Measurements from ENCODE around the gene EVC.

Gene EVC

DNA sequence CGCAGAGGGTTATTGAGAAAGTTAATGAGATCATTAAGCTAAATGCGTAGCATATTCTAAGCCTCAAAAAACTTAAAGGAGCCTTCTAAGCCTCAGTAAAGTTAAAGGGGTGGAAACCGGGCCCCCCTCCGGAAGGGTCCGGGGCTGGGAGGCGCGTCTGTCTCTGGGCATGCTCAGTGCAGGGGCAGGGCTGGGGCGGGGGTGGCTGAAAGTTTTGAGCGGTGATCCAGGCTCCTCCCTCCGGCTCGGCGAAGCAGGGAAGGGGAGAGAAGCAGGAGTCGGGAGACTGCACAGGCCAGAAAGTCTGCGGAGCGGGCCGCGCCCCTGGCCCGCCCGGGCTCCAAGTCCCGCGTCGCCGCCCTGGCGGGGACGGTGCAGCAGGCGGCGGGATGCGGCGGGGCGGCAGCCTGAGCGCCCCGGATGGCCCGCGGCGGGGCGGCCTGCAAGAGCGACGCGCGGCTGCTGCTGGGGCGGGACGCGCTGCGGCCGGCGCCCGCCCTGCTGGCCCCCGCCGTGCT, at the start of gene EVC:
Gene EVC (plus strand): TSS at position 241 of the 518 bp plus-strand sequence. CDS start 180 bp downstream, at position 421.
- DNase-seq: peak in 1 of 2 experiments; percentile 34

- no peak for DNase-seq
These were observed 49.8 kb upstream of the EVC start for GRCh38 chr4:5661237-5661636.

DNA sequence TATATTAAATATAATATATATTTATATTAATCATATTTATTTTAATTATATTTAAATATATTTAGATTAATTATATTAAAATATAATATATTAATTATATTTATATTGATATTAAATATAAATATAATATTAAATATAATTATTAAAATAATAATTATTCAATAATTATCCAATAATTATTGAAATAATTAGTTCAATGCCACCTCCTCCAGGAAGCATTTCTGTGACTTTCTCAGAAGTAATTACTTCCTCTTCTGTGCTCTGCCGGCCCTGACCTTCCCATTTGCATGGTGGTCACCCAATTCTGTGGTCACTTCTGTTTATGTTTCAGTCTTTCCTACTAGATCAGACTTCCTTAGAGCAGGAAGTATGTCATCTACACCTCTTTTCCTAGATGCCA, 48.4 kb upstream of the EVC start:
- no peak for DNase-seq

DNA sequence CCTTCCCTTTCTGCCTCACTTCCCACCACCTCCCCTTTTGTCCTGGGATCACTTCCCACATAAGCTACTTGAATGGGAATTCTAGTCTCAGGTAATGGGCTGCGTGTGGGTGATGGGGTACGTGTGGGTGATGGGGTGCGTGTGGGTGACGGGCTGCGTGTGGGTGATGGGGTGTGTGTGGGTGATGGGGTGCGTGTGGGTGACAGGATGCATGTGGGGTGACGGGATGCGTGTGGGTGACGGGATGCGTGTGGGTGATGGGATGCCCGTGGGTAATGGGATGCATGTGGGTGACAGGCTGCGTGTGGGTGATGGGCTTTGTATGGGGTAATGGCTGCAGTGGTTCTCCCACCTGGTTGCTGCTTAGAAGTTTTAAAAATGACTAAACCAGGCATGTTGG, 46.2 kb upstream of the EVC start:
- no peak for DNase-seq

DNA sequence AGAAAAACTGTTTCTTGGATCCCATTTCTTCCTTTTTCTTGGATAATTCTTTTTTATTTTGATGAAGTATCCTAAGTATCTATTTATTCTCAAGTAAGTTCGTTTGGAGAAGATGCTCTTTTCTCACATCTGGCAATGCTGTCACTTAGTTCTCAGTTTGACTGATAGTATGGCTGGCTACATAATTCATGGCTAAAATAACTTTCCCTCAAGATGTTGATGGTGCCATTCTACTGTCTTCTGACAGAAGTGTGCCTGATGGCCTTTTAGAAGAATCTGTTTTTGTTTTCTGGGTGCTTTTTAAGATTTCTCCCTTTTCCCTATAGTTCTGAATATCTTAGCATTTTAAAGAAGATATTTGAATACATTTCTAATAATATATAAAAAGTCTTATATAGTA, 44.3 kb upstream of the EVC start:
- no peak for DNase-seq

DNA sequence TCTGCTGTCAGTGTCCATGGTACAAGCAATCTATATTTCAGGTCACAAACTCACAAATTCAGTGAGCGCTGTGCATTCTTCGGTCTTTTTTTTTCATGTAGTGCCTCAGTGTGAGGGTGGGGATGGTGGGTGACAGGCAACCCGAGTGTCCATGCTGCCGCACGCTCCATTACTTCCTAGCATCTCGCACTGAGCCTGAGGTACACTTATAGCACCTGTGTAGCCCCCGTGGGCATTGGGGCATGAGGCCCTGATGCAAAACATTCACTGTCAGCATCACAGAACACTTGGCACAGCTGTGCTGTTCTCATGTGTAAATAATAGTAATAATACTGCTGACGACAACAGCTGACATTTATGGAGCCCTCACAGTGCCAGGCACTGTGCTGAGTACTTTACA, 34.2 kb upstream of the EVC start:
- DNase-seq: no peak

GRCh38 chr4:5678977-5679376, 32.0 kb upstream of the EVC start:
- DNase-seq: no peak

DNA sequence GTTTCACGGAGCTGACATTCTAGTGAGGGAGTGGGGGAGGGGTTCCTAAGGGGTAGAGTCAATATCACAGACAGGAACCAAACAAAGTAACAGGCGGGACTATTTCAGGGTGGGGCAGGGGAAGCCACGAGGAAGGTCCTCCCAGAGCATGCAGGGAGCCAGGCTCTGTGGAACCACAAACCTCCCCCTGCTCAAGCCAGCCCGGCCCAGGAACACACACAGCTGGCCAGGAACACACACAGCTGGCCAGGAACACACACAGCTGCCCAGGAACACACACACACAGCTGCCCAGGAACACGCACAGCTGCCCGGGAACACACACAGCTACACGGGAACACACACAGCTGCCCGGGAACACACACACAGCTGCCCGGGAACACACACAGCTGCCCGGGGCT, 27.4 kb upstream of the EVC start:
- no peak for DNase-seq

DNA sequence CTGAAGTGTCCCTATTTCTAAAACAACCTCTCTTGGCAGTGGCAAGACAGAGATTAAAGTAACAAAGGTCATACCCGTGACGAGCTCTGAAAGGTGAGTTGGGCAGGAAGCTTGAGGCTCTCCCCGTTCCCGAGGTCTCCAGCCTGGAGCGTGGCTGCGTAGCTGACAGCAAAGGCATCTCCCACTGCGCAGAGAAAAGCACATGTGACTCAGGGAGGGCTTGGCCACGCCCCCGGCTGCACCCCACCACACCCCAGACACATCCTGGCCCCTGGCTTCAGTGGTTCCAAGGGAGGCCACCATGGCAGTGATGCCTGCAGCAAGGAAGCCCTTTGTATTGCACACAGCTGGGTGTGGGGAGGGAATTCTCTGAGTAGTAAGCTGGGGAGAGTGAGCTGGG, 25.7 kb upstream of the EVC start:
- no peak for DNase-seq

DNA sequence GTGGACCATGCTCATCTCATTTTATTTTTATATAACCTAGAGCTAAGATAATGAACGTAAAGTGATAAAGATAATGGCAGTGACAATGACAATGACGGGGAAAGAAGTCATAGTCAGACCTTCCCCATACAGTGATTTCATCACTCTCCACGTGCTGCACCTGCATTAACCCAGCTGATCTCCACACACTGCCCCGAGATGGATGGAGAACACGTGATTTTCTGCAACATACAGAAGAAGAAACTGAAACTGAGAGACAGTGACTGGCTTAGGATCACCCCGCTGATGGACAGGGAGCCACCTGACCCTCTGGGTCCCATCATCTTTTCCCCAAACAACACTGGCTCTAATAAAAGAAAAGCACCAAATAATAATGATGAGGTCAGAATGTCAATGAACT, 24.7 kb upstream of the EVC start:
- no peak for DNase-seq

- DNase-seq: no peak
These were observed 21.9 kb upstream of the EVC start for GRCh38 chr4:5689065-5689464.

DNA sequence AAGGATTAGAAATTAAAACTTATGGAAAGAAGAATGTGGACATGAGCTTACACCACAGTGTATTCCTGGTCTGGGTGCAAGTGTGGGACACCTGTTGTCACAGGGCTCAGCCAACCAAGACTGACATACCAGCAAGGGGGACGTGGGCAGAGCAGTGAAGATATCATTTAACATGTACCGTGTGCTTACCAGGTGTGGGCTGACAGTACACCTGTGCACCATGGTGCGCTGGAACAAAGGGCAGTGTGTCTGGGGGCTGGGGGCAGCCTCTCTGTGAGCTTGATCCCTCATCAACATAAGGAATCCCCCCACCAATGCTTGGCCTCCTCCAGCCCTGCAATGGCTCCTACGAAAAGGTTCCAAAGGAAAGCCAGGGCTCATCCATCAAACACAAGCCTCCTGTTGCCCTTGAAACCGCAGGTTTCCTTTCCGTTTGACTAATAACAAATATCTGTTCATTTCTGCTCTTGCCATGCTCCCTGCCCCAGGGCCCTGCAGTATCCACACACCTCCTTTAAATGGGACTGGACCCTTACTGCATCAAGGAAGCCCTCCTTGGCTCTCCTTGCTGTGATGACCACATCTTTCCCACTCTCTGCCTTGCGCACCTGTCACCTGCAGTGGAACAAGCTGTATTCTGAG, 19.4 kb upstream of the EVC start:
- DNase-seq: no peak

DNA sequence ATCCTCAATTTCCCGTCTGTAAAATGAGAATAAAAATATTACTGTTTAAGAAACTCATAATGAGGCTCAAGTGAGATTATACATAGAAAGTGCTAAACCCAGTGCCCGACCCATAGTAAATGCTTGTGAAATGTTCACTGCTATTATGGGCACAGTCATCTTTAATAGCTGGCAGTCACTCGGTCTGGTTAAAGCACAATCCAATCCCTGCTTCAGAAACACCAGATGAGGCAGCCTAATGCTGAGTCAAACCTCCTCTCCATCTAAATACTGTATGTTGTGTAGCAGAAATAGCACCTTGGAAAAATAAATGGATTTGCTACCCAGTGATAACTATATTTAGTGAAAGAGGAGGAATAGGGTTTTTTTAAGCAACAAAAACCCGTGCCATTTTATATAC, 17.1 kb upstream of the EVC start:
- DNase-seq: no peak

GRCh38 chr4:5696341-5696740, 14.7 kb upstream of the EVC start:
- DNase-seq: no peak

DNA sequence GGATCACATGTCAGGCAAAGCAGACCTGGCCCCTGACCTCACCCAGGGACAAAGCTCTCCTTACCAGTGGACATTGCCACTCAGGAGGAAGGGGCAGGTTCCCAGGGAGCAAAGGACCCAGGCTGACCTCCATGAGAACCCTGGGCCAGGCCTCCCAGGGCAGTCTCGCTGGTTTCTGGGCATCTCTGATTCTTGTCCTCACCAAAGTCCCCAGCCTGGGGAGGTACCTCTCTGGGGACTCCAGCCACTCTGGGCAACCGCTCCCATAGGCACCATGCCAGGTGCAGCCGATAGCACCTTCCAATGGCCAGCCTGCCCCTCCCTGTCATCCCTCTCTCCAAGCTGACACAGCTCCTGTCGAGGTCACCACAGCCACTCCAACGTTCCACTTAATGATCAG, 10.5 kb upstream of the EVC start:
- DNase-seq: no peak

DNA sequence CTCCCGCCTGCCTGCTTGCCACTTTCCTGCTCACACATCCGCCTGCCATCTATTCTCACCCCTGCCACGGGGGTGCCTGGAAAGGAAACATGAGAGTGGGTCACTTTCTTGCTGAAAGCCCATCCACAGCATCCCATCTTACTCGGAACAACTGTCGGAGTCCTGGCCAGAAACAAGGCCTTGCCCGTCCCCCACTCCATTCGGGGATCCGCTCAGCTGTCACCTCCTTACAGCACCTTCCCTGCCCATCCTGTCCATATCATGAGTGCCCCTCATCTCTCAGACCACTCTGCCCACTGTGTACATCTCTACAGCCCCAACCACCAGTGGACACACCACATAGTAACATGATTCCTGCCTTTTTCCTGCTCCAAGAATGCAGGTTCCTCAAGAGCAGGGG, 9.0 kb upstream of the EVC start:
- DNase-seq: no peak

GRCh38 chr4:5703831-5704230, 7.2 kb upstream of the EVC start:
- no peak for DNase-seq

DNA sequence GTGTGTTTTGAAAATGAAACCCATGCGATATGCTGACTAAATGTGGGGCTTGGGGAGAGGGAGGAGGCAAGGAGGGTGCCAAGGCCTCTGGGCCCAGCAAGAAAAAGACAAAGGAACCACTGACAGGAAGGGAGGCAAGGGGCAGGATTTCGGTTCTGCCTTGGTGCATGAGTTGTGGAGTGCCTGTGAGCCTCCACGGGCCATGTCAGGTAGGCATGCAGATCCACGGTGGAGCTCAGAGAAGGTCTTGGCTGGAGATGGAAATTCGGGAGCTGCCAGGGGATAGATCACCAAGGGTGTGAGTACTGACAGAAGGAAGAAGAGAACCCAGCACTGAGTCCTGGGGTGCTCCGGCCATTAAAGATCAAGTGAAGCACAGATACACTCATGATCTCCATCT, 6.7 kb upstream of the EVC start:
- no peak for DNase-seq

DNA sequence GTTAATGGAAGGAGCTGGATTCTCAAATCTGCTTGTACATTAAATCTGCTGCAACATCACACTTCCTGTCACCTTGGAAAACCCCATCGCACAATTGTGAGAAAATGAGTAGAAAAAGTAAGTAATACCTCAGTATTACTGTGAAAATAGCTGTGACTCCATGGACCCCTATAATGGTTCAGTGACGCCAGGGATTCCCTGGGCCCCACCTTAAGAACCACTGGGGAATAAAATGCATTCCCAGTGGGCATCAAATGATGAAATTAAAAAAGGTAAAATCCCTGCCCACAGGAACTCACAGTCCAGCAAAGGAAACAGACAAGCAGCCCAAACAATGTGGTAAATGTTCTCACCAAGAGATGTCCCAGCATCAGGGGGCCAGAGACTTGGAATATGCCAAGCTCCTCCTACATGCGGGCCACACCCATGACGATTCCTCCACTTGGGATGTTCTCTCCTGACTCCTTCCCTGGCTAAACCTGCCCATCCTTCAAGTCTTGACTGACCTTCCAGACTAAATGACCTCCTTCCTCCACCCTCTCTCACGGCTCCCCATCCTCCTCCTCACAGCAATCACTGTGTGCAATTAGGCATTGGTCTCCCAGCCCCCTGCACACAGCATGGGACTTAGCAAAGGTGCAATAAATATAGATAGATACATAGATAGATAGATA, 5.2 kb upstream of the EVC start:
- no peak for DNase-seq

DNA sequence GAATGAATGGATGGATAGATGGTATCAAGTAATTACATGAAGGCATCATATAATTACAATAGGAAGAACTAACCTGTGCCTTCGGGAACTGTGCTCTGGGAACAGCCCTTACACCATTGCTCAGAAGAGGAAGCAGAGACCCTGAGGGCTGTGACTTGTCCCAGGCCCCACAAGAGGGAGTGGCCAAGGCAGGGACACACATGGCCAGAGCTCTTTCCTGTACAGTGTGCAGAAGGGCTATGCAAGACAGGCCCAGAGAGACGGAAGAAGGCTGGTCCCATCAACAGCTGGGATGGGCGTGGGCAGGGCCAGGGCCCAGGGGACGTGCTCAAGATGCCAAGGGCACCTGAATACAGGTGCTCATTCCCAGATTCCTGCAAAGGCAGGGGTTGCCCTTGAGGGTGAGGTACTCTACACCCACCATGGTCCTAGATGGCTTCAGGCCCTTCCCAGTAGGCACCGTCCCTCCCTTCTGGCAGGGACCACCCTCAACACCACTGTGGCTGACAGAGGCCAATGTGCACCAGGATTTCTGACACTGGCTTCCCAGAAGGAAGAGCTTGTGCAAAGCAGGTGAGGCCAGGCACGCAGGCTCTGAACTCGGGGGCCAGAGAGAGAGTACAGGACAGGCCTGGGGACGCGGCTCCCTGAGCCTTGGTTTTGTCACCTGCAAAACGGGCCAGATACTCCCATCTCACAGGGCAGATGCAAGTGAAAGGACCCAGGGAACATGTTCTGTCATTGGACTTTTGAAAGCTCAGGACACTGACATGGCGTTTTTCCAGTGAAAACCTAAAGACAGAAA, 4.3 kb upstream of the EVC start:
- DNase-seq: no peak

GRCh38 chr4:5707366-5707765, 3.6 kb upstream of the EVC start:
- DNase-seq: no peak

DNA sequence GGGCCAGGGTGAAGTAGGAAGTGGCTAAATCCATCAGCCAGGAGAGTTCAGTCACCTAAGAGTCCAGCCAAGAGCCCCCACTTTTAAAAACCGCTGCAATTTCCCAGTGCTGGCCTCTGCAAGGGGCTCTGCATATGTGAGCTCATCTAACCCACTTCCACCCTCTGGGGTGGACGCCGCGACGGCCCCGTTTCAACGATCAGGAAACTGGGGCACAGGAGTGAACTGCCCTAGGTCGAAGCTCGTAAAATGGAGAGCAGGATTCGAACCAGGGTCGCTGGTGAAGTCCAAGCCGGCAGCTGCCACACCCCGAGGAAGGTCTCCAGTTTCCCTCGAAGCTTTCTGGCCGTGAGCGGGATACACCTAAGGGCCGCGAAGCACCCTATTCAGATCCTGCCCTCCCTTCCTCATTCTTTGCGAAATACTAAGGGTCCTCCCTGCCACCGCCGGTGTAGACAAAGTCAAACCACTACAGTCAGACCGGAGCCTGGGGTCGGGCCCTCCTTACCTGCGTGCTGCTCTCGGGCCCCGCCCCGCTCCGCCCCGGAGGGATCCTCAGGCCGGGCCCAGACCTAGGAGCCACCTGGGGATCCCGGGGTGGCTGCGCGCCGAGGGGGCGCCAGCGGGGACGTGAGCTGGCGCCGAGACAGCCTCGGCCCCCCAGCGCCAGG, 3.1 kb upstream of the EVC start:
- DNase-seq: no peak

DNA sequence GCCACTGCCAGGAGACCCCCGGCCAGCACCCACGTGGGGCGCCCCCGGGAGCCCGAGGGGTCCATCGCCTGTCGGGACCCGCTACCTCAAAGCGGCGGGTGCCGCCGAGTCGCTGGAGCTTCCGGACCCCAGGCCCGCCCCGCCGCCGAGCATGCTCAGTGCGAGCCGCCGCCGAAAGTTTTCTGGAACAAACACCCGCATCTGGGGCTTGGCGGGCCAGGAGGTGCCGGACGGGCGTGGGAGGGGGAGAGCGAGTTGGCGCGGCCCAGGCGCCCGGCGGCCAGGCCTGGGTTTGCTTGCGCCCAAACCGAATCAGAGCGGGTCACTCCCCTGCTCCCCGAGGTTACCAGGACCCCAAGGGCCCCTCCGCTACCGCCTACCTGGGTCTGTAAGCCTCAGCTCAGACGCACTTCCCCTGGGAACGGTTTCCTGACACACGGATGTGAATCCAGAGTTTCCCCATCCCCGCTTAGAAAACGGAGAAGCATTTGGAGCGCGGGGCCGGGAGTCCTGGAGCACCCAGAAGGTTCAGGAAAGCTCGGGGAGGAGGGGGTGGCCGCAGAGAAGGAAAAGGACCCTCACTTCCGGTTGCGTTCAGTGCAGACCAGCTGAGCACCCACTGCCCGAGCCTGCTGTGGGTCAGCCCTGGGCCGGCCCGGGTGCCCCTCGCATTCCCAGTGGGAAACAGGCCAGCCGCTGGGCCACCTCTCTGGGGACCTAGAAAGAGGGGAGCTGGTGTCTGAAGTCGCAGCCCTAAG, 2.4 kb upstream of the EVC start, which contains the start of gene EVC2:
Gene EVC2 (minus strand): TSS at position 111 of the 758 bp plus-strand sequence. CDS start 46 bp downstream, at position 65.
- no peak for DNase-seq

Data from NCI-H1930 (cell line).